Stimulated activated CD4-positive, alpha-beta T cell treated with anti-CD3 and anti-CD28 coated beads, Interleukin-15, amount 100 ng/mL, for 1 hour (primary cell): ENCODE data around the gene FAM234B.
"Not testable (repeated sequence)": the region's sequence is repeated elsewhere in the genome, so short reads cannot be mapped to it uniquely, and the experiment has no call there.

Experiments used
- DNase-seq, 2 donors: peaks; one replicate each; pipeline ENCODE4 v3.0.0-alpha.2; 2020; ENCODE audit warnings: low read depth in 1 of 2, low spot score in 1 of 2

FAM234B gene

GRCh38 chr12:13022851-13023271 lies 21.3 kb upstream of the FAM234B start:
- DNase-seq: no peak

GRCh38 chr12:13023811-13024530 lies 20.2 kb upstream of the FAM234B start:
- DNase-seq: no peak

DNA sequence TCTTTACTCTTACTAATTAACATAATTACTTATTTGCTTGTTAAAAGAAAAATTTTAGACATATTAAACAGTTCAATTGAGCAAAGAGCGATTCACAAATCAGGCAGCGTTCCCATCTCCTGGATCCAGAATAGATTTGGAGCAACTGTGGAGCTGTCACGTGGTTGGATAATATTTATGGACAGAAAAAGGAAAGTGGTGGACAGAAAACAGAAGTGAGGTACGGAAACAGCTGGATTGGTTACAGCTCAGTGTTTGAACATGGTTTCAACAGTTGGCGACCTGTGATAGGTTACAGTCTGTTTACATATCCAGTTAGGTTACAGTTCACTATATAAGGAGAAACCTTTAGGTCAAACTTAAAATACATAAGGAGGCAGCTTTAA lies 19.7 kb upstream of the FAM234B start:
- DNase-seq: no peak

DNA sequence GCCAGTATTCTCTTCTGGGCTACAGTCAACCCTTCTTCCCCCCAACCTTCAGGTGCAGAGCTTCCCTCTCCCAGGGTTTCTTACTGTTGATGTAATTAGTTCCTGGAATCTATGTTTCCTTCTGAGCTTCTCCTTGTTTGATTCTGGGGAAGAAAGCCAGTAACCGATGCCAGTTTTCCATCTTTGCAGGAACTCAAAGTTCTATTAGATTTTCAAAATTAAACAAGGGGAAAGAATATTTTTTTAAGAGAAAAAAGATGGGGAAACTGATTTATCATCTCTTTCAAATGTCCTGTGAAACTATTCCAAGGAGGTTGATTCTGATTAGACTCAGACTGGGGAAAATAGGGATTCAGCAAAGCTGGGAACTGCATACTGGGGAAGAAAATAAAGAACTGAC lies 17.9 kb upstream of the FAM234B start:
- DNase-seq: no peak

DNA sequence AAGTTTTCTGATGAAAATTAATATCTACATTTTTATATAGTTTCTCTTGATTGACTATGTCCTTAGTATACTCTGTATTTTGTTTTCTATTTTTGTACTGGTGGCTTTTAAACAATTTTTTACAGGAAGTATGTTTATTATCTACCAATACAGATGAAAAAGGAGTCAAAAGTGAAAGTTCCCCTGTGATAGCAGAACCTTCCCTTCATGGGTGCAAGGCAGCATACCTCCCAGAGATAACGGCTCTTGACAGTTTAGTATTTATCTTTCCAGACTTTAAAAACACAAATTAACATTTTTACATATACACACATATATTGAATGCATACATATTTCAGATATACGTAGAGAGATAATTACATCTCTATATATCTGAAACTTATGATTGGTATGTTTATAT lies 17.1 kb upstream of the FAM234B start:
- DNase-seq: no peak

- DNase-seq: no peak
Measured at GRCh38 chr12:13027508-13027907, 16.7 kb upstream of the FAM234B start.

DNA sequence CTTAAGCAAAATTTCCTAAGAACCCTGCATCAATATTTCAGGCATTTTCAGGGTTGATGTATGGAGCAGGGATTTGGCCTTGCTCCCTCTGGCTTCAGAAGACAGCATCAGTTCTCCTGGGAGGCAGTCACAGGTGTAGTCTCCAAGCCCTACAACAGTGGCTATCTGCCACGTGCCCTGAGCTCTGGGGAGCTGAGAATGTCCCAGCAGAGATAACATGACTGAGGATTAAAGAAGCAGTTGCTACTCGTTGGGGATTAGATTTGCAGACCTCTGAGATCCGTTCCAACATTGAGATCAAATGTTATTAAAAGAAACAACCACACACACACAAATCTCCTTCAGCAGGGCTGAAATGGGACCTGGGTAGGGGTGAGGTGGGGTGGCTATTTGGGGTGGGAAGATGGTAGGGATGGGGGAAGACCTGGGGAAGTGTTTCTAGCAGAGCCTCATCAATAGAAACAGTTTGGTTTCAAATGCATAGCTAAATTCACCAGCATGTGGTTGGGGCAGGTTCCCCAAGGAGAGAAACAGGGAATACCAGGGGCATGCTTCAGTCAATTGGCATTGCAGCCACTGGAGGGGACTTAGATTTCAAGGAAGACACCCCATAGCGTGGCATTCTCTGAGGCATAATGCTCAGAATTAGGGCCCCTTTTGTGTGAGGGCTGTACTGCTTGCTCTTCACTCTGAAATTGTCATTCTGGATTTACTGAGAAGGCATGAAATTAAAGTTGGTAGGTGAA lies 15.2 kb upstream of the FAM234B start:
- DNase-seq: no peak

DNA sequence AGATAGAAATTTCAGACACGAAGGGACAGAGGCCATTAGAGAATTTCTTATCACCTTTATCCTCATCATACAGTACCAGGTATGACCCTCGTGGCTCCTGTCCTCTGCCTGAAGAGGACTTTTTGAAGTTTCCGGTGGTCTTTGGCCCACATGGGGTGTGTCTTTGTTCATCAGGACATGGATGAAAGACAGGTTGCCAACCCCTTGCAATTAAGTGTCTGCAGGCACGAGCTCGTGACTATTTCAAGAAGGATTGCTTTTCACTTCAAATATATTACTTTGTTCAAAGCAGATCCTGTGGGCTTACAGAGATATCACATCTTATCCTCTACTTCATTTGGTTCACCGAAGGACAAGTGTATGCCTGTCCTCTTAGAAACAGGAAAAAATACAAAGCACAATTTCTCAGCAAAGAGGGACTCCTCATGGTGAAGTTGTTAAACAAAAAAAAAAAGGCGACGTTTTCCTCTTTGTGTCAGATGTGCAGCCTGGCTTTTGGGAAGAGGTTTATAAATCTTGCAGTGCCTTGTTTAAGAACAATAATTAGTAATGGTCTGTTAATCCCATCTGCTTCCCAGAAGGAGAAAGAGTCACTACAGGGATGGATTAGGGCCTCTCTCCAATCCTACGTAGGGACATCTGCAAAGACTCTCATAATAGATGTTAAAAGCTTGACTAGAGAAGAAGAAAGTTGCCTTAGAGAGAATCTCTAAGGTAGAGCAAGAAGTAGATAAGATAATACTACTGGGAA lies 13.5 kb upstream of the FAM234B start:
- no peak for DNase-seq

DNA sequence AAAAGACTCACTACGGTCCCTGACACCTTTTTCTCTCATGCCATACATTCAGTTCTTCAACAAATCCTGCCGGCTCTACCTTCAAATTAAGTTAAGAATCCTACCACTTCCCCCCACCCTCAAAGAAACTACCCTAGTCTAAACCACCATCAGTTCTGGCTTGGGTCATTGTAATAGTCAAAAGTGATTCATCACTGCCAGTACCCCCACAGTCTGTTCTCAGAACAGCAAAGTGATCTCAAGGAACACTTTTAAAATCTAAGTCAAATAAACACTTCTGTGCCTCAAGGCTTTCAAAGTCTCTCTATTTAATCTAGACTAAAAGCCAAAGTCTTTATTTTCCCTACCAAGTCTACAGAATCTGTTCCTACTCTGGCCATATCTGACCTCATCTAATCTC lies 12.0 kb upstream of the FAM234B start:
- no peak for DNase-seq

- no peak for DNase-seq
Measured at GRCh38 chr12:13033476-13033875, 10.7 kb upstream of the FAM234B start.

DNA sequence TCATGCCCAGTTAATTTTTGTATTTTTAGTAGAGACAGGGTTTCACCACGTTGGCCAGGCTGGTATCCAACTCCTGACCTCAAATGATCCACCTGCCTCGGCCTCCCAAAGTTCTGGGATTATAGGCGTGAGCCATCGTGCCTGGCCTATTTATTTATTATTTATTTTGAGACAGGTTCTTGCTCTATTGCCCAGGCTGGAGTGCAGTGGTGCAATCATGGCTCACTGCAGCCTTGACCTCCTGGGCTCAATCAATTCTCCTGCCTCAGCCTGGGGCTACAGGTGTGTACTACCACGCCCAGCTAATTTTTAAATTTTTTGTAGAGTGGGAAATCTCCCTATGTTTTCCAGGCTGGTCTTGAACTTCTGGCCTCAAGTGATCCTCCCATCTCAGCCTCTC lies 8.8 kb upstream of the FAM234B start:
- DNase-seq: not testable (repeated sequence)

- no peak for DNase-seq
Measured at GRCh38 chr12:13036881-13037280, 7.3 kb upstream of the FAM234B start.

GRCh38 chr12:13038491-13039161 lies 5.6 kb upstream of the FAM234B start:
- DNase-seq: no peak

GRCh38 chr12:13039328-13039956 lies 4.7 kb upstream of the FAM234B start:
- no peak for DNase-seq

- no peak for DNase-seq
Measured at GRCh38 chr12:13041224-13041623, 3.0 kb upstream of the FAM234B start.

GRCh38 chr12:13042666-13043230 lies 1.4 kb upstream of the FAM234B start:
- DNase-seq: no peak

DNA sequence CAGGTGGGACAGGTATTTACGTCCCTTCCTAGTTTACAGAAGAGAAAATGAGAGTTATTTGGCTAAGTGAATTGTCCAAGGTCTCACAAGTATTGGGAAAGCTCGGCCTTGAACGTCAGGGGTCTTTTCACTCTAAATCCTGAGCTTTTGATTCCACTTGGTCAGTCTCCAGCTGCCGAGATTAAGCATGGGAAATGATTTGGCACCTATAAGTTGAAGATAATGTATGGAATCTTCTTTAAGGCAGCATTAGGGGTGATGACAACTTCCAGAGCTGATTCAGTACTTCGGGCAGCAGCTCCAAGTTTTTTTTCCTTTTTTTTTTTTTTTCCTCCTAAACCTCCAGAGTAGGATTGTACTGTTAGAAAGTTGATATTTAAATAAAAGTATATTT lies 722 bp downstream of the FAM234B start:
- DNase-seq: no peak

DNA sequence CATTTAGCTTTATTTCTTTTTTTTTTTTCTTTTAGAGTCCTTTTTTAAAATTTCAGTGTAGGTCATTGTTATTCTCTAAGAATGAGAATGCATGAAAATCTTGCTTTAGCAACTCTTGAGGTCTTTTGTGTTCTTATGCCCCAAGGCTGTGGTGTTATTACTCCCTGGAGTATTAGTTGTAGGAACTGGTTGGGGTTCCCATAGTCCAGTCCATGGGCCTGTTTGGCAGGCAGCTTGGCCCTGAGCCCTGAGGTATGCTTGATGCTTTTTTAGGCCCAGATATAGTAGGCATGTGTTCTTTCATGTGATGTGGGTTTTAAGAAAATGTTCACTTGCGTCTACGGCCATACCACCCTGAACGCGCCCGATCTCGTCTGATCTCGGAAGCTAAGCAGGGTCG lies 1.6 kb downstream of the FAM234B start:
- no peak for DNase-seq

DNA sequence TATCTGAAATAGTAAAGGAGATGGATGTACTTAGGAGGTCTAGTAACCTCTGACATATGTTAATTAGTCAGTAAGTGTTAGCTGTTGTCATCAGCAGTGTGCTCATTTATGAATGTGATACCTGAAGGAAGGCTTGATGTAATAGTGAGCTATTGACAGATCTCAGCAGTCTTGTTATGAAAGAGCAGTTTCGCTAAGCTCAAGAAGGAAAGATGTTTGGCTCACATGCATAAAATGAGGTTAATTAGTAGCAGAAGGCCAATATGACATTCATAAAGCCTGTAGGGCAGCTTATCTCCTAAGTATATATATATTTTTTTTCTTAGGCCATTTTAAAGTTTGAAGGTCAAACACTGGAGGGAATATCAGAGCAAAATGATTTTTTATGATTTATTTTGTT lies 2.8 kb downstream of the FAM234B start:
- no peak for DNase-seq

GRCh38 chr12:13049816-13050215 lies 5.6 kb downstream of the FAM234B start:
- no peak for DNase-seq

DNA sequence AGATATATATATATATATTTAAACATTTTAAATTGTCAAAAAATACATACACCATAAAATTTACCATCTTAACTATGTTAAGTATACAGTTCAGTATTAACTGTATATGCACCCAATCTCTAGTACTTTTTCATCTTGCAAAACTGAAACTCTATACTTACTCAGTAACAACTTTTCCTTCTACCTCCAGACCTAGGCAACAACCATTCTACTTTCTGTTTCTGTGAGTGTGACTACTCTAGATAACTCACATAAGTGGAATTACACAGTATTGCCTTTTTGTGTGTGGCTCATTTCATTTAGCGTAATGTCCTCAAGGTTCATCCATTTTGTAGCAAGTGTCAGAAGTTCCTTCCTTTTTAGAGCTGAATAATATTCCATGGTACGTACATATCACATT lies 8.2 kb downstream of the FAM234B start:
- no peak for DNase-seq
